ENCODE measurements around the gene NRARP.

NRARP gene

DNA sequence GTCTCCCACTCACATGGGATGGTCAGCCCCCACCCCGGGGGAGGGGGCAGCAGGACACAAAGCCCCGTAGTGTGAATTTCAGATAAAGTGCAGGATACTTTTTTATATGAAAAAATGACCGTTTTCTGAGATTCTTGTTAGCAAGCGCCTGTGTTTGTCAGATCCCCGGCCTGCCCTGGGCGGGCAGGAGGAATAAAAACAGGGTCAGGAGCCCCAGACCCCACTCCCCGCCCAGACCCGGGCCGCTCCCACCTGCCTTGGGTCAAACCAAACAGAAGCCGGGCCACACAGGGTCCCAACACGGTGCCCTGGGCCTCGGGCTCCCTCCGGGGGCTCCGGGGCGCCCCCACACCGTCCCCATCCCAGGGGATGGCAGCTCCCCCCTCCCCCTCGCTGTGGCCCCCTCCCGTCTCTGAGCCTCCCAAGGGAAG lies 13.5 kb upstream of the NRARP start:
- H3K36me3 ChIP-seq (ENCODE audit: control insufficient read depth, low read length), result no peaks in the 10 kb centered on the region
- peak overlapping the region; percentile 74 for H3K4me2 ChIP-seq (ENCODE audit: low read length)
- H3K4me1 ChIP-seq (ENCODE audit: control insufficient read depth, low read length), result peaks cover 36% of the 10 kb centered on the region
- no peaks in the 10 kb centered on the region for H4K20me1 ChIP-seq (ENCODE audit: control insufficient read depth, insufficient read depth, low read depth, low read length)
- H3K27me3 ChIP-seq (ENCODE audit: control insufficient read depth, low read length), result no peaks in the 10 kb centered on the region
- peak overlapping the region; percentile 67 for H3K4me3 ChIP-seq (ENCODE audit: low read length)
- no peaks in the 10 kb centered on the region for H3K9me3 ChIP-seq (ENCODE audit: control insufficient read depth, insufficient read depth, low read length)
- no peaks in the 10 kb centered on the region; the same call in 1 of the 2 replicates for H3F3A ChIP-seq (ENCODE audit: control insufficient read depth, insufficient read depth)
- no peak for TF ChIP-seq EZH2phosphoT487 (IDR thresholded peaks at IDR 0.05; ENCODE audit: borderline replicate concordance, low read length)
- TF ChIP-seq, protein P1, sequence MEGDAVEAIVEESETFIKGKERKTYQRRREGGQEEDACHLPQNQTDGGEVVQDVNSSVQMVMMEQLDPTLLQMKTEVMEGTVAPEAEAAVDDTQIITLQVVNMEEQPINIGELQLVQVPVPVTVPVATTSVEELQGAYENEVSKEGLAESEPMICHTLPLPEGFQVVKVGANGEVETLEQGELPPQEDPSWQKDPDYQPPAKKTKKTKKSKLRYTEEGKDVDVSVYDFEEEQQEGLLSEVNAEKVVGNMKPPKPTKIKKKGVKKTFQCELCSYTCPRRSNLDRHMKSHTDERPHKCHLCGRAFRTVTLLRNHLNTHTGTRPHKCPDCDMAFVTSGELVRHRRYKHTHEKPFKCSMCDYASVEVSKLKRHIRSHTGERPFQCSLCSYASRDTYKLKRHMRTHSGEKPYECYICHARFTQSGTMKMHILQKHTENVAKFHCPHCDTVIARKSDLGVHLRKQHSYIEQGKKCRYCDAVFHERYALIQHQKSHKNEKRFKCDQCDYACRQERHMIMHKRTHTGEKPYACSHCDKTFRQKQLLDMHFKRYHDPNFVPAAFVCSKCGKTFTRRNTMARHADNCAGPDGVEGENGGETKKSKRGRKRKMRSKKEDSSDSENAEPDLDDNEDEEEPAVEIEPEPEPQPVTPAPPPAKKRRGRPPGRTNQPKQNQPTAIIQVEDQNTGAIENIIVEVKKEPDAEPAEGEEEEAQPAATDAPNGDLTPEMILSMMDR (IDR thresholded peaks at IDR 0.05; ENCODE audit: low read depth, low read length, poor library complexity, severe bottlenecking), result no peak
- H3K79me2 ChIP-seq (ENCODE audit: control insufficient read depth, low read length), result no peaks in the 10 kb centered on the region
- no peak overlapping the region for H3K27ac ChIP-seq (ENCODE audit: low read depth, low read length)
- H3K9me2 ChIP-seq (replicated peaks; ENCODE audit: control insufficient read depth, low read length), result no peaks in the 10 kb centered on the region

DNA sequence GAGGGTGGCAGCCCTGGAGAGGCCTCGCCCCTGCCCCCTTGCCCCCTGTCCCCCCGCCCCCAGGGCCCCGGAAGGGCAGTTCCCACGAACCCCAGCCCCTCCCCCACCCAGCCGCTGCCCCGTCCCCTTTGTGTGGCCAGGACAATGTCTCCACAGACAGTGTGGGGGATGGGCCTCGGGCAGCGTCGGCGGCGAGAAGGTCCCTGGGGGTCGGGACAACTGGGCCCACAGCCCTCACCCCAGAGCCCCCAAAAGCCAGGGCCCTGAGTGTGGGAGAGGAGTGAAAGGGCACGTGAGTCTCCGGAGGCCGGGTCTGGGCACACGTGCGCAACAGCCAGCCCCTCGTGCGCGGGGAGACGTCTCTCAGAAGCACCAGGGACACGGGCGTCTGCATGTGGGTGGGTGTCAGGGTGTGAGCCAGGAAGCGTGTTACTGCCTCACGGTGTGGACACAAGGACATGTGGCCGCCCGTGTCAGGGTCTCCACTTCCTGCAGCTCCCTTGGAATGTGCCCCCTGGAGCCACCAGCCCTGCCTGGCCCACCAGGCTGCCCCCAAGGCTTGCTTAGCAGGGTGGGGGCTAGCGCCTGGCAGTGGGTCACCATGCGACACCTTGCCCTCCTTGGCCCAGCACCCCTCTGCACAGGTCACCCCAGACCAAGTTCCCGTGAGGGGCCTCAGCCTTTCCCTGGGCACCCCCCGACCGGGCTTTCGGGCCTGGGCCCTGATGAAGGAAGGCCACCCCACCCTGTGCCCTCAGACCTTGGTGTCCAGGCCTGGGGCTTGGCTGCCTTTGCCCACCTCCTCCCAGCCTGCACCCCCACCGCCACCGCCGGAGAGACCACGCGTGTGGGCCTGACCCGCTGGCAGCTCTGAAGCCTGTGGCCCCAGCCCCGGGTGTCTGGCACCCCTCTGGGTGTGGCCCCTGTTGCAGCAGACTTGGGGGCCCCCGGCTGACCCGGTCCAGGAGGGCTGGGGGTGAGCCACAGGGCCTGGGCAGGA lies 12.8 kb upstream of the NRARP start:
- Histone ChIP-seq H3K4me3 (ENCODE audit: low read length) (no peak overlapping the region), H3K27me3 (ENCODE audit: control insufficient read depth, low read length) (no peaks in the 10 kb centered on the region), H3F3A (ENCODE audit: control insufficient read depth, insufficient read depth) (no peaks in the 10 kb centered on the region; the same call in 1 of the 2 replicates), H3K9me3 (ENCODE audit: control insufficient read depth, insufficient read depth, low read length) (no peaks in the 10 kb centered on the region), H3K27ac (ENCODE audit: low read depth, low read length) (no peak overlapping the region), H3K79me2 (ENCODE audit: control insufficient read depth, low read length) (no peaks in the 10 kb centered on the region), H3K36me3 (ENCODE audit: control insufficient read depth, low read length) (no peaks in the 10 kb centered on the region), H3K4me2 (ENCODE audit: low read length) (peak overlapping the region; percentile 74; the same call in 1 of the 2 replicates), H3K4me1 (ENCODE audit: control insufficient read depth, low read length) (peaks cover 32% of the 10 kb centered on the region), H4K20me1 (ENCODE audit: control insufficient read depth, insufficient read depth, low read depth, low read length) (no peaks in the 10 kb centered on the region), H3K9me2 (replicated peaks; ENCODE audit: control insufficient read depth, low read length) (no peaks in the 10 kb centered on the region)
- TF ChIP-seq EZH2phosphoT487 (IDR thresholded peaks at IDR 0.05; ENCODE audit: borderline replicate concordance, low read length), result no peak
- TF ChIP-seq, protein P1 (IDR thresholded peaks at IDR 0.05; ENCODE audit: low read depth, low read length, poor library complexity, severe bottlenecking), result no peak

- H3K4me2 ChIP-seq (ENCODE audit: low read length), result no peak overlapping the region
- H3K4me3 ChIP-seq (ENCODE audit: low read length), result no peak overlapping the region
- no peaks in the 10 kb centered on the region for H4K20me1 ChIP-seq (ENCODE audit: control insufficient read depth, insufficient read depth, low read depth, low read length)
- peaks cover 29% of the 10 kb centered on the region for H3K4me1 ChIP-seq (ENCODE audit: control insufficient read depth, low read length)
- H3K79me2 ChIP-seq (ENCODE audit: control insufficient read depth, low read length), result no peaks in the 10 kb centered on the region
- TF ChIP-seq, protein P1 (IDR thresholded peaks at IDR 0.05; ENCODE audit: low read depth, low read length, poor library complexity, severe bottlenecking), result no peak
- TF ChIP-seq EZH2phosphoT487 (IDR thresholded peaks at IDR 0.05; ENCODE audit: borderline replicate concordance, low read length), result no peak
- no peaks in the 10 kb centered on the region for H3K9me3 ChIP-seq (ENCODE audit: control insufficient read depth, insufficient read depth, low read length)
- H3F3A ChIP-seq (ENCODE audit: control insufficient read depth, insufficient read depth), result no peaks in the 10 kb centered on the region; the same call in 1 of the 2 replicates
- H3K27me3 ChIP-seq (ENCODE audit: control insufficient read depth, low read length), result no peaks in the 10 kb centered on the region
- no peak overlapping the region for H3K27ac ChIP-seq (ENCODE audit: low read depth, low read length)
- H3K36me3 ChIP-seq (ENCODE audit: control insufficient read depth, low read length), result no peaks in the 10 kb centered on the region
- H3K9me2 ChIP-seq (replicated peaks; ENCODE audit: control insufficient read depth, low read length), result no peaks in the 10 kb centered on the region
Observed at GRCh38 chr9:137313956-137314560, 12.0 kb upstream of the NRARP start.
